Omental fat pad (tissue), 4 donors: Measurements from ENCODE around the gene IQCF2. TPM values are rescaled to one million over a fixed set of nuclear protein-coding genes. Genes with fewer than 3 reads are reported as not detected.
"Not testable (repeated sequence)": the region's sequence is repeated elsewhere in the genome, so short reads cannot be mapped to it uniquely, and the experiment has no call there.

Experiments
- ATAC-seq: fragments of 150-250 bp; one replicate; pipeline ENCODE4 v1.9.1; 2016; ENCODE audit warnings: mild to moderate bottlenecking, moderate library complexity; ENCODE audit not compliant: low FRiP score
- DNase-seq: peaks from one replicate; pipeline ENCODE4 v3.0.0-alpha.2; 2019; ENCODE audit warnings: low spot score
- CTCF ChIP-seq, 3 donors: fragments of 450-650 bp; IDR thresholded peaks; one replicate each; pipeline ENCODE4 v1.5.1; 2016 to 2017; ENCODE audit warnings: antibody characterized with exemption in 3 of 3, mild to moderate bottlenecking in 3 of 3, moderate library complexity in 2 of 3
- small RNA-seq: library from RNA; depleted of rRNA; stranded (forward); fragments of <200 nt; gene quantifications from one replicate; pipeline ENCODE3, GENCODE V24; 2016
- total RNA-seq, 4 donors: library from RNA; depleted of rRNA; stranded (reverse); fragments of >200 nt; gene quantifications; one replicate each; pipeline ENCODE4 v1.1.0, GENCODE V29; 2016

Gene IQCF2
- total RNA-seq, 4 donors from 2014 or later: not detected

DNA sequence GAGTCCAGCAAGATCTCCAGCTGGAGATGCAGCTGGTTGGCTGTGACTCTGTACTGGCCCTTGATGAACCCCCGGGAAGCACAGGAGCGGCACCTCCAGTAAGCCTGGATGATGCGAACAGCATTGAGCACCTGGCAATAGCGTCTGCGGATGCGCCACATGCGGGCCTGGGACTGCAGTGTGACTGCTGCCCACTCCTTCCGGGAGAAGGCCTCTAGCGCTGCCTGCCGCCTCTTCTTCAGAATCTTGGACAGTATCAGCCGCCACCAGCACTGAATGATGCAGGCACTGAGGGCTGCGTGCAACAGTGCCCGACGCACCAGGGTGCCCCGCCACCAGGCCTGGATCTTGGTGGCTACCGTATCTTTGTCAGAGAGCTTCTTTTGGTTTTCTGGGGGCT is 33.5 kb downstream of the IQCF2 start:
- TF ChIP-seq CTCF (IDR thresholded peaks at IDR 0.05): no peak
- ATAC-seq (no peak), DNase-seq (no peak)

GRCh38 chr3:51896607-51897305 is 35.3 kb downstream of the IQCF2 start:
- DNase-seq (no peak), ATAC-seq (no peak)
- TF ChIP-seq CTCF (IDR thresholded peaks at IDR 0.05): no peak

GRCh38 chr3:51897391-51897790 is 36.0 kb downstream of the IQCF2 start:
- ATAC-seq: no peak
- no peak for TF ChIP-seq CTCF (IDR thresholded peaks at IDR 0.05)
- DNase-seq: no peak

DNA sequence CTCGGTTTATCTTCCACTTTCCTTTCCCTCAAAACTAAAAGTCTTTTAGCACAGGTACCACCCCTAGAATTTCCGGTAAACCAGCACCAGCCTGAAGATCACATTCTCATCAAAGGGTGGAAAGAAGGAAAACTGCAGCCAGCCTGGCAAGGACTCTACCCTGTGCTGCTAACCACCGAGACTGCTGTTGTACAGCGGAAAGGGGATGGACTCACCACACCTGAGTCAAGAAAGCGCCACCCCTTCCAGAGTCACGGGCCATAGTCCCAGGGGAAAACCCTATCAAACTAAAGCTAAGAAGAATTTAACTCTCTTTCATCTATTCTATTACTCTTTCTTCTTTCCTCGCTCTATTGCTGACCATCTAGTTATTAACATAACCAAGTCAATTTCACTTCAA is 38.6 kb downstream of the IQCF2 start:
- DNase-seq, ATAC-seq: not testable (repeated sequence)

GRCh38 chr3:51902361-51902760 is 40.9 kb downstream of the IQCF2 start:
- not testable (repeated sequence) for ATAC-seq, DNase-seq

- no peak for ATAC-seq
- no peak for TF ChIP-seq CTCF (IDR thresholded peaks at IDR 0.05)
- DNase-seq: no peak
Observed at GRCh38 chr3:51904034-51904823, 42.8 kb downstream of the IQCF2 start.

DNA sequence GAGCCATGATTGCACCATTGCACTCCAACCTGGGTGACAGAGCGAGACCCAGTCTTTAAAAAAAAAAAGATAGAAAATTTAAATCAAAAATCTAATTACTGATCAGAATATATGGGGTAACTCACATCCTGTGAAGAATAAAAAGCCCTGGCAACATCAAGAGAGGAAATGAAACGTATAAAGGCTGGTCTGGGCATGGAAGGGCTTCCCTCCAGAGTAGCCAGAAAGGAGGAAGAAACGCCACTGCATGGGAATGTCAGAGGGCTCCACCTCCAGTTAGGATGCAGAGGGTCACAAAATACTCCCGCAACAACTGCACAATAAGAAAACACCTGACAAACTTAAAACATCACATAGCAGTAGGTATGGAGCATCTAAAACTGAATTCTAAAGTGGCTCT is 46.6 kb downstream of the IQCF2 start:
- no peak for DNase-seq
- no peak for ATAC-seq
- no peak for TF ChIP-seq CTCF (IDR thresholded peaks at IDR 0.05)

Small RNAs within 50 kb of the gene (small RNA-seq; reads per million reads assigned to genes)
- not detected for gene RN7SL504P

Other genes starting within 250 kb of the IQCF2 start
- gene TEX264, start 190.4 kb upstream of the IQCF2 start, total RNA-seq: 10 to 100 TPM; 40.2 to 82.1 (median 62.9) TPM
- gene GRM2, start 154.5 kb upstream of the IQCF2 start, total RNA-seq: under 1 TPM in 3 of 4 donors, not detected in 1; 0.06 to 0.48 (median 0.19) TPM
- gene IQCF6, start 82.4 kb upstream of the IQCF2 start, total RNA-seq: not detected
- gene IQCF5, start 14.0 kb downstream of the IQCF2 start, total RNA-seq: not detected
- gene IQCF1, start 41.7 kb downstream of the IQCF2 start, total RNA-seq: not detected
- 10 to 100 TPM; 19.2 to 55.8 (median 21.3) TPM for gene RRP9, start 80.3 kb downstream of the IQCF2 start, total RNA-seq
- gene PARP3, start 80.7 kb downstream of the IQCF2 start, total RNA-seq: 10 to 100 TPM; 19.2 to 23.9 (median 22.8) TPM
- gene GPR62, start 93.8 kb downstream of the IQCF2 start, total RNA-seq: under 1 TPM in 3 of 4 donors, not detected in 1; 0.19 to 0.37 (median 0.24) TPM
- gene PCBP4, start 105.8 kb downstream of the IQCF2 start, total RNA-seq: 10 to 100 TPM; 21.4 to 84.0 (median 23.4) TPM
- gene ABHD14B, start 112.4 kb downstream of the IQCF2 start, total RNA-seq: 10 to 100 TPM; 57.3 to 87.1 (median 80.9) TPM
- gene ABHD14A, start 113.4 kb downstream of the IQCF2 start, total RNA-seq: 10 to 100 TPM; 19.0 to 53.4 (median 24.5) TPM
- gene ACY1, start 121.9 kb downstream of the IQCF2 start, total RNA-seq: 10 to 100 TPM; 34.0 to 57.7 (median 52.1) TPM
- 1,000 to 10,000 TPM; 1,723 to 2,189 (median 1,972) TPM for gene RPL29, start 134.3 kb downstream of the IQCF2 start, total RNA-seq
- 10 to 100 TPM in 3 of 4 donors, 1 to 10 TPM in 1; 5.5 to 22.2 (median 16.8) TPM for gene DUSP7, start 195.0 kb downstream of the IQCF2 start, total RNA-seq